OCI-LY7 (cell line): ENCODE data around the gene CUL4A. TPM values are rescaled to one million over a fixed set of nuclear protein-coding genes. Genes with fewer than 3 reads are reported as not detected.

ENCODE experiments used
- BruUV-seq: library from RNA; stranded (reverse); fragments of 400-500 nt; replicated peaks from 2 replicates; lab custom pipeline; 2021; lab: Mats Ljungman, UMichigan
- CTCF ChIA-PET: fragments of 300-600 bp; sonication (Branson Sonifier 250); formaldehyde crosslinking; loops from one replicate; lab custom pipeline; 2022; ENCODE audit warnings: antibody characterized with exemption; ENCODE audit not compliant: unreplicated experiment; lab: Charles Lee
- POLR2A ChIA-PET: fragments of 300-600 bp; sonication (Branson Sonifier 250); formaldehyde crosslinking; loops from one replicate; lab custom pipeline; 2022; ENCODE audit warnings: antibody characterized with exemption; lab: Charles Lee
- DNase-seq: peaks from one replicate; pipeline ENCODE4 v3.0.0-alpha.2; 2015; ENCODE audit warnings: low spot score
- H2AFZ ChIP-seq: fragments of 200-600 bp; sonication (generic), shearing (Covaris generic); 2 replicates; pipeline ENCODE4 v1.6.1; 2014; ENCODE audit warnings: mild to moderate bottlenecking, antibody characterized with exemption, low read length, moderate library complexity
- H3K27ac ChIP-seq: fragments of 200-600 bp; sonication (generic); 2 replicates; pipeline ENCODE4 v1.5.1; 2014; ENCODE audit warnings: mixed run types, low read depth, mild to moderate bottlenecking, moderate library complexity, low read length, inconsistent platforms; ENCODE audit not compliant: poor library complexity, severe bottlenecking
- H3K36me3 ChIP-seq: fragments of 200-600 bp; sonication (generic); 2 replicates; pipeline ENCODE4 v1.6.1; 2014; ENCODE audit warnings: mild to moderate bottlenecking, antibody characterized with exemption, low read length, moderate library complexity, mixed read lengths; ENCODE audit not compliant: insufficient read depth
- H3K4me1 ChIP-seq: fragments of 200-600 bp; sonication (generic); 2 replicates; pipeline ENCODE4 v1.5.1; 2014; ENCODE audit warnings: mild to moderate bottlenecking, low read length; ENCODE audit not compliant: insufficient read depth, poor library complexity, severe bottlenecking
- H3K4me2 ChIP-seq: fragments of 200-600 bp; sonication (generic); 2 replicates; pipeline ENCODE4 v1.6.1; 2014; ENCODE audit warnings: mild to moderate bottlenecking, low read length
- H3K4me3 ChIP-seq: fragments of 200-600 bp; sonication (generic); 2 replicates; pipeline ENCODE4 v1.5.1; 2014; ENCODE audit warnings: mild to moderate bottlenecking, low read depth, low read length; ENCODE audit not compliant: poor library complexity, severe bottlenecking
- H3K79me2 ChIP-seq: fragments of 200-600 bp; sonication (generic); 2 replicates; pipeline ENCODE4 v1.6.1; 2016; ENCODE audit warnings: low read depth, mild to moderate bottlenecking, low read length, moderate library complexity, mixed read lengths; ENCODE audit not compliant: insufficient read depth
- H3K9me2 ChIP-seq: fragments of 200-600 bp; sonication (generic); 2 replicates; pipeline ENCODE4 v1.6.1; 2016; ENCODE audit warnings: mild to moderate bottlenecking, low read length, mixed read lengths; ENCODE audit not compliant: insufficient read depth
- H3K9me3 ChIP-seq: fragments of 200-600 bp; sonication (generic); 2 replicates; pipeline ENCODE4 v1.6.1; 2014; ENCODE audit warnings: mild to moderate bottlenecking, mixed run types, low read length, mixed read lengths
- H4K20me1 ChIP-seq: fragments of 200-600 bp; sonication (generic); 2 replicates; pipeline ENCODE4 v1.6.1; 2014; ENCODE audit warnings: mild to moderate bottlenecking, antibody characterized with exemption, low read length, moderate library complexity, mixed read lengths; ENCODE audit not compliant: insufficient read depth
- CTCF ChIP-seq: fragments of 200-600 bp; sonication (generic); conservative IDR thresholded peaks from 2 replicates; pipeline ENCODE4 v1.5.1; 2014; ENCODE audit warnings: mild to moderate bottlenecking, antibody characterized with exemption, low read length, moderate library complexity, mixed read lengths
- EZH2phosphoT487 ChIP-seq: fragments of 200-600 bp; sonication (generic); IDR thresholded peaks from 2 replicates; pipeline ENCODE4 v1.6.1; 2018; ENCODE audit warnings: low read depth, borderline replicate concordance, mild to moderate bottlenecking, mixed run types, antibody characterized with exemption, low read length, moderate library complexity, mixed read lengths
- intact Hi-C: fragments of 100-400 bp; cut with micrococcal nuclease; formaldehyde crosslinking; loops from one replicate; pipeline ENCODE4 v1.10.0; 2022; ENCODE audit not compliant: unreplicated experiment
- total RNA-seq, 2 experiments: library from RNA; depleted of rRNA in 1 of 2; stranded (reverse); fragments of >200 nt in 1 of 2; shearing (Covaris generic) in 1 of 2; gene quantifications; 2 replicates each; pipeline ENCODE4 v1.2.3, GENCODE V29; 2014 to 2022

Gene CUL4A
- total RNA-seq, 2 experiments from 2014 or later: 46.6 to 49.8 TPM

- Histone ChIP-seq H3K27ac (no peak overlapping the region), H3K9me3 (no peaks in the 10 kb centered on the region), H3K9me2 (no peaks in the 10 kb centered on the region), H3K4me3 (no peak overlapping the region), H3K4me1 (no peaks in the 10 kb centered on the region), H2AFZ (no peak overlapping the region), H3K79me2 (no peaks in the 10 kb centered on the region), H3K36me3 (peaks cover 49% of the 10 kb centered on the region), H4K20me1 (no peaks in the 10 kb centered on the region), H3K4me2 (no peak overlapping the region)
- TF ChIP-seq CTCF (no peak), EZH2phosphoT487 (no peak)
- intact Hi-C loops: no loop called here
- POLR2A ChIA-PET: no interaction called here
- no TSS peak for BruUV-seq
- CTCF ChIA-PET: no interaction called here
- DNase-seq: no peak
These were observed 16.1 kb downstream of the CUL4A start for GRCh38 chr13:113225515-113225914.

GRCh38 chr13:113226873-113227450 lies 17.5 kb downstream of the CUL4A start:
- no peak for DNase-seq
- ChIA-PET POLR2A (no interaction called here), CTCF (no interaction called here)
- H3K9me2 ChIP-seq: no peaks in the 10 kb centered on the region
- peaks cover 39% of the 10 kb centered on the region for H3K36me3 ChIP-seq
- no peak overlapping the region for H2AFZ ChIP-seq
- H3K9me3 ChIP-seq: no peaks in the 10 kb centered on the region
- no peaks in the 10 kb centered on the region for H3K4me1 ChIP-seq
- H3K4me2 ChIP-seq: no peak overlapping the region
- no TSS peak for BruUV-seq
- intact Hi-C loops: no loop called here
- TF ChIP-seq EZH2phosphoT487 (no peak), CTCF (no peak)
- H3K79me2 ChIP-seq: no peaks in the 10 kb centered on the region
- H3K27ac ChIP-seq: no peak overlapping the region
- H4K20me1 ChIP-seq: no peaks in the 10 kb centered on the region
- no peak overlapping the region for H3K4me3 ChIP-seq

GRCh38 chr13:113229161-113229560 lies 19.7 kb downstream of the CUL4A start:
- no peaks in the 10 kb centered on the region for H3K9me2 ChIP-seq
- no peaks in the 10 kb centered on the region for H3K9me3 ChIP-seq
- CTCF ChIA-PET: no interaction called here
- no peak overlapping the region for H3K4me3 ChIP-seq
- H2AFZ ChIP-seq: no peak overlapping the region
- no peaks in the 10 kb centered on the region for H4K20me1 ChIP-seq
- no TSS peak for BruUV-seq
- DNase-seq: no peak
- no peak overlapping the region for H3K27ac ChIP-seq
- H3K4me1 ChIP-seq: no peaks in the 10 kb centered on the region
- TF ChIP-seq CTCF (no peak), EZH2phosphoT487 (no peak)
- no peak overlapping the region for H3K4me2 ChIP-seq
- intact Hi-C loops: no loop called here
- no peaks in the 10 kb centered on the region for H3K79me2 ChIP-seq
- POLR2A ChIA-PET: no interaction called here
- peaks cover 26% of the 10 kb centered on the region for H3K36me3 ChIP-seq
